Measurements from ENCODE around the gene CNPY1. TPM values are rescaled to one million over a fixed set of nuclear protein-coding genes. Genes with fewer than 3 reads are reported as not detected.

CNPY1 gene
- total RNA-seq, 1 donor from 2014 or later = not detected

DNA sequence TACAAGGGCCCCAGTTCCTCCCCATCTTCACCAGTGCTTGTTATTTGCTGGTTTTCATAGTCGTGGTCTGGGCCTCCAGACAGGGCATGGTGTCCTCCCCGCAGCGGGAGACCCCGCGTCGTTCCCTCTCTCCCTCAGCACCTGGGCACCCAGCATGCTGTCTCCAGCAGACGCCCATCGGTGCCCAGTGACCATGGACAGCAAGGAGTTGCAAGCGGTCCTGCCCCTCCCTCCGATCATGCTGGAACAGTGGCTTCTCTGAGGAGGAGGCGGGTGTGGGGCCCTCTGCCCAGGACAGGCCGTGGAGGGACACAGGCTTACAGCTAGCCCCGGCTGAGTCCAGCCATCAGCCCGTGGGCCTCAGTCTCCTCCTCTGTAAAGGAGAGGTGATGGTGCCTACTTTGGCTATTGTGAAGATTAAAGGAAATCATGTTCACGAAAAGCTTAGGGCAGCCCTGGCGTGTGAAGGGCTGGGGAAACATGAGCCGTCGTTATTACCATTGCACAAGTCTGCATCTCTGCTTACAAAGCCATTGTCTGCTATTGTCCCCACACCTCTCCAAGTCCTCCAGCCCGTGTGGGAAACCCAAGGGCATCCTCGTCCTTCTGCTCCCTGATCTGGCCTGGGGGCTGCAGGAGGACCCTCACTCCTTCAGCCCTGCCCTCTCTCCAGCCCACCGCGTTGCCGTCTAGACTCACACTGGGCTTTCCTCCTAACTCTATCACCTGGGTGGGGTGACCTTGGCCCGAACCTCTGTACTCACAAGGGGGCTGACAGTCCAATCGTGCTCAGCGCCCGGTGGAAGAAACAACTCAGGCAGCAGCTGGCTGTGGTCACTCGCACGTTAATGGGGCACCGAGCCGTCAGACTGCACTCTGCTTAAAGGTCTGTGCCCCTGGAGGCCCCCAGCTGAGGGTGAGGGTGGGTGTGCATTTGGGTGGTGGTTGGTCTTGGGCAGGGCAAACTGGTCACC lies 58.6 kb downstream of the CNPY1 start:
- no peak overlapping the region for H3K27ac Mint-ChIP-seq
- H3K27me3 Mint-ChIP-seq (ENCODE audit: low read depth) = peaks cover 73% of the 10 kb centered on the region
- H3K4me3 Mint-ChIP-seq = no peak overlapping the region

DNA sequence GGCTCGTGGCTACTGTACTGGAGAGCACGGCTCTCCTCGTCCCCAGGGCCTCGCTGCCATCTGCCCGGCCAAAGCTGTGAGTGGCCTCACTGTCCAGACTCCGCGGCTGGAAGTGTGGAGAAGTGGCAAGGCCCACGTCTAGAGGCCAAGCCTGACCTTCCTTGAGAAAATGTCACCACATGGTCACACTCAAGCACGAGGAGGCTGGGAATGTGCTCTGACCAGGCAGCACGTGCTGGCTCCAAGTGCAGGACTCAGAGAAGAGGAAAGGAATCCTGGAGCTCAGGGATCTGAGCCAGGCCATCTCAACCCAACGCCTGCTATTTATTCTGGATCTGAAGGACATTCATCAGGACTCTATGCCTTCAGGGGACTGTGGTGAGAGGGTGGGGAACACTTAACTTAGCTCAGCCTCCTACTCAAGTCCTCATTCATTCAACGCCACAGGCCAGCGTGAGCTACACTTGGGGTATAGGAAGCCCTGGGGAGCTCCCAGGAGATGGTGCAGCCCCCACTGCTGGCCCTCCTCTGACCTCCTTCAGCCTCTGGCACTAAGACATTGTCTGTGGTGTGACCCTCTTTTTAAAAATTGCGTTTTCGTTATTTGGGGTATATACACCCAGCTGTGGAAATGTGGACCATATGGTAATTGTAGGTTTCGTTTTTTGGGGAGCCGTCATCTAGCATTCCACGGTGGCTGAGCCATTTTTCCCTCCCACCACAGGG lies 59.4 kb downstream of the CNPY1 start:
- no peak for DNase-seq (ENCODE audit: low spot score in 2 of 2, unreplicated experiment in 2 of 2)
- H3K9me3 Mint-ChIP-seq = peaks cover 3% of the 10 kb centered on the region
- no peak overlapping the region for H3K4me3 Mint-ChIP-seq
- peaks cover 75% of the 10 kb centered on the region for H3K27me3 Mint-ChIP-seq (ENCODE audit: low read depth)
- TF ChIP-seq, protein P1, sequence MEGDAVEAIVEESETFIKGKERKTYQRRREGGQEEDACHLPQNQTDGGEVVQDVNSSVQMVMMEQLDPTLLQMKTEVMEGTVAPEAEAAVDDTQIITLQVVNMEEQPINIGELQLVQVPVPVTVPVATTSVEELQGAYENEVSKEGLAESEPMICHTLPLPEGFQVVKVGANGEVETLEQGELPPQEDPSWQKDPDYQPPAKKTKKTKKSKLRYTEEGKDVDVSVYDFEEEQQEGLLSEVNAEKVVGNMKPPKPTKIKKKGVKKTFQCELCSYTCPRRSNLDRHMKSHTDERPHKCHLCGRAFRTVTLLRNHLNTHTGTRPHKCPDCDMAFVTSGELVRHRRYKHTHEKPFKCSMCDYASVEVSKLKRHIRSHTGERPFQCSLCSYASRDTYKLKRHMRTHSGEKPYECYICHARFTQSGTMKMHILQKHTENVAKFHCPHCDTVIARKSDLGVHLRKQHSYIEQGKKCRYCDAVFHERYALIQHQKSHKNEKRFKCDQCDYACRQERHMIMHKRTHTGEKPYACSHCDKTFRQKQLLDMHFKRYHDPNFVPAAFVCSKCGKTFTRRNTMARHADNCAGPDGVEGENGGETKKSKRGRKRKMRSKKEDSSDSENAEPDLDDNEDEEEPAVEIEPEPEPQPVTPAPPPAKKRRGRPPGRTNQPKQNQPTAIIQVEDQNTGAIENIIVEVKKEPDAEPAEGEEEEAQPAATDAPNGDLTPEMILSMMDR (IDR thresholded peaks at IDR 0.05; ENCODE audit: unreplicated experiment) = no peak
- H3K27ac Mint-ChIP-seq = no peak overlapping the region
- H3K4me1 Mint-ChIP-seq = peaks cover 11% of the 10 kb centered on the region
- no peaks in the 10 kb centered on the region for H3K36me3 Mint-ChIP-seq

More for the DNA sequence above, 58.6 kb downstream of the CNPY1 start:
- TF ChIP-seq, protein P1 (IDR thresholded peaks at IDR 0.05; ENCODE audit: unreplicated experiment) = no peak
- Mint-ChIP-seq H3K4me1 (peaks cover 11% of the 10 kb centered on the region), H3K36me3 (no peaks in the 10 kb centered on the region), H3K9me3 (peaks cover 3% of the 10 kb centered on the region)
- no peak for DNase-seq (ENCODE audit: low spot score in 2 of 2, unreplicated experiment in 2 of 2)

DNA sequence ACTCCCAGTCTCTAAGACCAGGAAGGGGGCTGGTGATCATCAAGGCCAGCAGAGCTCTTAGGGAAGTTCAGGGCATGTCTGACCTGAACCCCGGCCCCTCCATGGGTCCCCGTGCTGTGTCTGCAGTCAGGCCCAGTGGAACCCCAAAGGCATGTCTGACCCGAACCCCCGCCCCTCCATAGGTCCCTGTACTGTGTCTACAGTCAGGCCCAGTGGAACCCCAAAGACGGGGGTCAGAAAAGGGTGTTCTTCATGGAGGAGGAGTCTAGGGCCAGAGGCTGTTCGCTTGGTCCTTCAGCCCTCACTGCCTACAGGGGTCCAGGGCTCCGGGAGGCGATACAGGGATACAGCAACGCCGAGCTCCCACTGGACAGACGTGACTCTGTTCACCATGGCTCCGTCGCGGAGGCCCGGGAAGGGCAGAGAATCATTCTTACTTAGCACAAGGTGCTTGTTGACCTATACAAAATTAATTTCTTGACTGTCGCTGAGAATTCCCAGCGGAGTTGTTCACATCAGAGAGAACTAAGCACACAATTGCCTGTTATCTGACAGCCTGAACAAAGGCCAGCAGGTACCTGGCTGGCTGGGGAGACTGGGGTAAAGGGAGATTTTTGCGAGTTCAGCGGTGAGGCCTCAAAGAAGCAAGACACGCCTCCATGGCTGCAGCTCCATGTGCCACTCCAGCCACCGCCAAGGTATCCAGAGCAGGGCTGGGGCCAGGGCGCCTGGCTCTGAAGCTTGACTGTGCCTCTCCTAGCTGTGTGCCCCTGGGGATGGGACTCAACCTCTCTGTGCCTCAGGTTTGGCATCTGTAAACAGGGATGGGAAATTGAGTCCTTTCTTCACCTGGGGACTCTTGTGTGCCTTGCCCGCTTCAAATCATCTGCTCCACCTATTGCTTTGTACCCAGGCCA lies 61.6 kb downstream of the CNPY1 start:
- TF ChIP-seq, protein P1 (IDR thresholded peaks at IDR 0.05; ENCODE audit: unreplicated experiment) = no peak
- peaks cover 71% of the 10 kb centered on the region for H3K27me3 Mint-ChIP-seq (ENCODE audit: low read depth)
- no peak for DNase-seq (ENCODE audit: low spot score in 2 of 2, unreplicated experiment in 2 of 2)
- H3K9me3 Mint-ChIP-seq = no peaks in the 10 kb centered on the region
- no peak overlapping the region for H3K27ac Mint-ChIP-seq
- no peak overlapping the region for H3K4me3 Mint-ChIP-seq
- H3K4me1 Mint-ChIP-seq = peaks cover 2% of the 10 kb centered on the region
- H3K36me3 Mint-ChIP-seq = no peaks in the 10 kb centered on the region

DNA sequence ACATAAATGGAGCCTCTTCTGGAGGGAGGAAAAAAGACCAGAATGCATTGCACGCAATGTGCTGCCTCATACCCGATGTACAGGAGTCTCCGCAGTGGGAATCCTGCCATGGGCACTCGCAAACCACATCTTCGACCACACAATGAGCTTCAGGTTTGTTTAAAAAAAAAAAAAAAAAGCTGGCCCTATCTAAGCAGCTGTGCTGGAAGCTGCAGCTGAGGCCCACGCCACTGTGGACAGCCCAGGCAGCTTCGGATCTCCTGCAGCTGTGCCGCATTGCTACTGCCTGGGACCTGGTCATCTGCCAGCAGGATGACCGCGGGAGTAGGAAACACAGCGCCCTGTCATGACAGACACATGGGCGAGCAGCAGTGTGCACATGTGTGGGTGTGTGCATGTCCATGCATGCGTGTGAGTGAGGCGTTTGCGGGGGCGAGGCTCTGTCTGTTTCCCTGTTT lies 62.5 kb downstream of the CNPY1 start:
- DNase-seq (ENCODE audit: low spot score in 2 of 2, unreplicated experiment in 2 of 2) = no peak
- H3K9me3 Mint-ChIP-seq = no peaks in the 10 kb centered on the region
- H3K4me3 Mint-ChIP-seq = no peak overlapping the region
- peaks cover 69% of the 10 kb centered on the region for H3K27me3 Mint-ChIP-seq (ENCODE audit: low read depth)
- H3K27ac Mint-ChIP-seq = no peak overlapping the region
- peaks cover 2% of the 10 kb centered on the region for H3K4me1 Mint-ChIP-seq
- TF ChIP-seq, protein P1 (IDR thresholded peaks at IDR 0.05; ENCODE audit: unreplicated experiment) = no peak
- H3K36me3 Mint-ChIP-seq = no peaks in the 10 kb centered on the region

DNA sequence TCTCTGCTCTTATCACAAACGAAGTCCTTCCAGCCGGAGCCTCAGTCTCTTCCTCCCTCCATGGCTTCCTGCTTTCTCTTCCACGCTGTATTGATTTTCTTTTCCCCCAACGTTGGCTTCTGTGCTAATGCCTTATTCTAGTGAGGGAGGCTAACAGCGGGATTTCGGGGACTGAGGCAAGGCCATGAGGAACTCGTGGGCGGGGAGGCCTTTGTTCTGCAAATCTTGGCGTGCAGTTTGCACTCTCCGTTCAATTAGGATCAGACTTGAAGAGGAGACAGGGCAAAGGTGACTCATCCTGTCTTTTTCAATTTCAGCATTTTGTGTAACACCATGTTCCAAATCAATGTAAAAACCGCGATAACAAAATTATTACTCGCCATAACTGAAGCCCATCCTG lies 63.1 kb downstream of the CNPY1 start:
- DNase-seq (ENCODE audit: low spot score in 2 of 2, unreplicated experiment in 2 of 2) = no peak
- Mint-ChIP-seq H3K27me3 (ENCODE audit: low read depth) (peaks cover 68% of the 10 kb centered on the region), H3K4me1 (peaks cover 2% of the 10 kb centered on the region), H3K4me3 (no peak overlapping the region), H3K36me3 (no peaks in the 10 kb centered on the region), H3K9me3 (no peaks in the 10 kb centered on the region), H3K27ac (no peak overlapping the region)
- TF ChIP-seq, protein P1 (IDR thresholded peaks at IDR 0.05; ENCODE audit: unreplicated experiment) = no peak

All from mesothelial cell of epicardium (in vitro differentiated cells).